Activated T-helper 17 cell treated with anti-CD3 and anti-CD28 coated beads, Interleukin-2, amount 50 U/mL, for 72 hours (primary cell): ENCODE results near the gene FASN. TPM values are rescaled to one million over a fixed set of nuclear protein-coding genes. Genes with fewer than 3 reads are reported as not detected.
"Not testable (repeated sequence)": the region's sequence is repeated elsewhere in the genome, so short reads cannot be mapped to it uniquely, and the experiment has no call there.

ENCODE experiments used
- ATAC-seq: fragments of 150-1000 bp; cut with Tn5 transposase; replicated peaks from 2 replicates; pipeline ENCODE4 v1.10.0; 2021; ENCODE audit warnings: mild to moderate bottlenecking, moderate library complexity
- H3K27ac Mint-ChIP-seq: one replicate; pipeline ENCODE4 v1.8.0; 2022; ENCODE audit warnings: mixed read lengths
- H3K27me3 Mint-ChIP-seq: one replicate; pipeline ENCODE4 v1.8.0; 2022; ENCODE audit warnings: mixed read lengths
- H3K36me3 Mint-ChIP-seq: one replicate; pipeline ENCODE4 v1.8.0; 2022; ENCODE audit warnings: low read depth, mild to moderate bottlenecking, mixed read lengths
- H3K4me1 Mint-ChIP-seq: one replicate; pipeline ENCODE4 v1.8.0; 2022; ENCODE audit warnings: mixed read lengths
- H3K4me3 Mint-ChIP-seq: one replicate; pipeline ENCODE4 v1.8.0; 2022; ENCODE audit warnings: mild to moderate bottlenecking, mixed read lengths
- H3K9me3 Mint-ChIP-seq: one replicate; pipeline ENCODE4 v1.8.0; 2022; ENCODE audit warnings: mixed read lengths
- total RNA-seq, 2 donors: library from RNA; stranded (reverse); gene quantifications; one replicate each; pipeline ENCODE4 v1.2.3, GENCODE V29; 2022

FASN gene
- total RNA-seq = 100 to 1,000 TPM; 109 to 242 TPM

DNA sequence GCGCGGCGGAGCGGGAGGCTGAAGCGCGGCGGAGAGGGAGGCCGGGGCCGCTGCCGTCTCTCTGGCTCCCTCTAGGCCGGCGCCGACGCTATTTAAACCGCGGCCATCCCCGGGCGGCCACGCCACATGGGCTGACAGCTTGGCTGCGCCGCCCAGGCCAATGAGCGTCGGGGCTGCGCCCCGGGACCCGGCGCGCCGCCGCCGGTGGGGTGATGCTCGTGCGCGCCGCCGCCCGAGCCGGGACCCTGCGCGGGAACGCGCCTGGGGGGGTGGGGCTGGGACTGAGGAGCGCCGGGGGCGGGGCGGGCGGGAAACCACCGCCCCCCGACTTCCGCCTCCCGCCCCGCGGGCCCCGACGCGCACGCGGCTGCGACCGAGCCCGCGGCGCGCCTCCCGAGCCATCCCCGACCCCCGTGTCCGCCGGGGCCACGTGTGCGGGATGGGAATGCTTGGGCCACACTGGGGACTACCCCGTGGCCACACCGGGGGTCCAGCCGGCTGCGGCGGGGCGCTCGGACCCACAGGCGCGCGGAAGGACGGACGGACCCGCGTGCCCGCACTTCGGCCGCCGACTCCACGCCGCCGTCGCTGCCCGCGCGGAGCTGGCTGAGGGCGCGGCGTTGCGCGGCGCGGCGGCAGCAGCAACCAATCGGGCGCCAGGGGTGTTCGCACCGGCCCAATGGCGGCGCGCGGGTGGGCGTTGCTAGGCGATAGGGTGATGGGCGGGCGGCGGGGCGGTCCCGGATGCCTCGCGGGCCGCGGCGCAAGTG is at the start of gene FASN:
TSS of gene FASN (minus strand) at position 68 of the 770 bp plus-strand sequence. CDS start 1,791 bp downstream, outside the sequence.
- no peaks in the 10 kb centered on the region for H3K4me1 Mint-ChIP-seq
- peak within 1 kb of the TSS; percentile 76 for H3K4me3 Mint-ChIP-seq
- ATAC-seq = peak; percentile 89
- H3K27ac Mint-ChIP-seq = no peak within 1 kb of the TSS
- no peaks in the 10 kb centered on the region for H3K27me3 Mint-ChIP-seq
- H3K36me3 Mint-ChIP-seq = peaks cover 22% of the 10 kb centered on the region
- H3K9me3 Mint-ChIP-seq = no peaks in the 10 kb centered on the region

DNA sequence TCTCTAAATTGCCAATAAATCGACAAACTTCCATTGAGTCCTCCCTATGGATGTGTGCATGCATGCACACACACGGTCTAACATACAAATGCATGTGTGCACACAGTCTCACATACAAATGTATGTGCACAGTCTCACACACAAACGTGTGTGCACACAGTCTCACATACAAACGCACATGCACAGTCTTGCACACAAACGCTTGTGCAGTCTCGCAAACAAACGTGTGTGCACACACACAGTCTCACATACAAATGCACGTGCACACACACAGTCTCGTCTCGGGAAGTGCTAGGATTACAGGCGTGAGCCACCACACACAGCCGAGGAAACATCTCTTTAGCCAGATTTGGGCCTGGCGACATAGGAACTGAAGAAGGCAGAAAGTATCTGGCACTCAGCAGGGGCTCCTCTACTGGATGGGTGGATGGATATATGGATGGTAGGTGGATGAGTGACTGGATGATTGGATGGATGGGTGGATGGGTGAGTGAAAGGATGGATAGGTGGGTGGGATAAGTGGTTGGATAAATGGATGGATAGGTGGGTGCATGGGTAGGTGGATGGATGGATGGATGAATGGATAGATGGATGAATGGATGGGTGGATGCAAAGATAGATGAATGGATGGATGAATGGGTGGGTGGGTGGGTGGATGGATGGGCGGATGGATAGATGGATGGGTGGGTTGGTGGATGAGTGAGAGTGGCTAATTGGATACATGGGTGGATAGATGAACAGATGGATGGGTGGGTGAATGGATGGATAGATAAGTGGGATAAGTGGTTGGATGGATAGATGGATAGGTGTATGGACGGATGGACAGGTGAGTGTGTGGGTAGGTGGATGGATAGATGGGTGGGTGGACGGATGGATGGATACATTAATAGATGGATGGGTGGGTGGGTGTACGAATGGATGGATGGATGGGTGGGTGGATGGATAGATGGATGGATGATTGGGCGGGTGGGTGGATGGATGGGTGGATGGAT is 48.9 kb upstream of the FASN start:
- Mint-ChIP-seq H3K4me3 (no peak overlapping the region), H3K9me3 (no peaks in the 10 kb centered on the region), H3K27ac (no peak overlapping the region), H3K27me3 (no peaks in the 10 kb centered on the region), H3K4me1 (peaks cover 5% of the 10 kb centered on the region), H3K36me3 (no peaks in the 10 kb centered on the region)
- ATAC-seq = no peak

DNA sequence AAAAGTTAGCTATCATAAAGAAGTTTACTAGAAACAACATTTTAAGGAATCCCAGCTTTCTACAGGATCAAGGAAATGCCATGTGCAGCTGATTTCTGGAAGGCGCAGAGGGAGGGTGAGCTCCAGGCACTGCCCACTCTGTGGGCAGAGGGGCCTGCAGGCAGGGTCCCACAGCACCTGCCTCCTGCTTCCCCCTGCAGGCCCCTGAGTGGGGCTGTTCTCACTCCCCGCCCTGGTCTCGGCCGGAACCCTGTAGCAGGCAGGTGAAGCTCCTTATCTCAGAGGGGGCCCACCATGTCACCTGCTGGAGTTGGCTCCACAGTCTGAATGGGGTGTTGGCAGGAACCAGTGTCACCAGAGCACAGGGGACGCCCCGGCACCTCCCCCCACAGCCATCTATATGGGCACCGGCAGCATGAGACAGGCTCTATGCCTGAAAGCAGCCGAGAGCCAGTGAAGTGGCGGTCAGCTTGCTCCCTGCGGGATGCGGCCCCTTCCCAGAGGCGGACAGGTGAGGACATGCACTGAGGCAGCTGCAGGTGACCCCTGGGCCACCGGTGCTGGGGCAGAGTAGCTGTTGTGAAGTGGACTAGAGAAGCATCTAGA is 47.6 kb upstream of the FASN start:
- Mint-ChIP-seq H3K4me1 (peaks cover 5% of the 10 kb centered on the region), H3K36me3 (no peaks in the 10 kb centered on the region), H3K4me3 (no peak overlapping the region), H3K27ac (no peak overlapping the region), H3K9me3 (no peaks in the 10 kb centered on the region), H3K27me3 (no peaks in the 10 kb centered on the region)
- ATAC-seq = no peak

DNA sequence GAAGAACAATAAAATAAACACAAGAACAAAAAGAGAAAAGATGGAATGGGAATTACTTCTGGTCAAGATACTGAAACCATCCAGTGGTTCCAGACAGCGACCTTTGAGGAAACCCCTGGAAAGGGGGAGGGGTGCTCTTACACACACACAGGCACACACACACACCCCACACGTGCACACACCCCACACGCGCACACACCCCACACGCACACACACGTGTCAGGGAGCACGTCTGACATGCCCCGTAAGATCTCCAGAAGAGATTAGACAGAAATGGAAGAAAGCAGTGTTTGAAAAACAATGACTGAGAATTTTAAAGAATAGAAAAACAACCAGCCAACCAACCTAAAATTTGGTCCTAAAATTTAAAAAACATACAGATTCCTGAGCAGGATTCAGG is 45.3 kb upstream of the FASN start:
- peak overlapping the region; percentile 60 for H3K27ac Mint-ChIP-seq

DNA sequence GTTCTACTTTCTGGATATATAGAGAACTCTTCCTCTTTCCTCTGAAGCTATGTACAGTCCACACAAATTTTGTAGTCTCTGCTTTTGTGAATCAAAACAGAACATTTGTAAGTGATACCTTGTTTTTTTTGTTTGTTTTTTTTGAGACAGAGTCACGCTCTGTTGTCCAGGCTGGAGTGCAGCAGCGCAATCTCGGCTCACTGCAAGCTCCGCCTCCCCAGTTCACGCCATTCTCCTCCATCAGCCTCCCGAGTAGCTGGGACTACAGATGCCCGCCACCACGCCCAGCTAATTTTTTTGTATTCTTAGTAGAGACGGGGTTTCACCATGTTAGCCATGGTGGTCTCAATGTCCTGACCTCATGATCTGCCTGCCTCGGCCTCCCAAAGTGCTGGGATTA is 41.9 kb upstream of the FASN start:
- H3K4me3 Mint-ChIP-seq, ATAC-seq, H3K4me1 Mint-ChIP-seq, H3K36me3 Mint-ChIP-seq, H3K27ac Mint-ChIP-seq, H3K9me3 Mint-ChIP-seq, H3K27me3 Mint-ChIP-seq: not testable (repeated sequence)

More for the DNA sequence above, 45.3 kb upstream of the FASN start:
- peaks cover 5% of the 10 kb centered on the region for H3K4me1 Mint-ChIP-seq
- no peak for ATAC-seq
- H3K9me3 Mint-ChIP-seq = no peaks in the 10 kb centered on the region
- H3K27me3 Mint-ChIP-seq = no peaks in the 10 kb centered on the region
- H3K4me3 Mint-ChIP-seq = no peak overlapping the region
- H3K36me3 Mint-ChIP-seq = no peaks in the 10 kb centered on the region

DNA sequence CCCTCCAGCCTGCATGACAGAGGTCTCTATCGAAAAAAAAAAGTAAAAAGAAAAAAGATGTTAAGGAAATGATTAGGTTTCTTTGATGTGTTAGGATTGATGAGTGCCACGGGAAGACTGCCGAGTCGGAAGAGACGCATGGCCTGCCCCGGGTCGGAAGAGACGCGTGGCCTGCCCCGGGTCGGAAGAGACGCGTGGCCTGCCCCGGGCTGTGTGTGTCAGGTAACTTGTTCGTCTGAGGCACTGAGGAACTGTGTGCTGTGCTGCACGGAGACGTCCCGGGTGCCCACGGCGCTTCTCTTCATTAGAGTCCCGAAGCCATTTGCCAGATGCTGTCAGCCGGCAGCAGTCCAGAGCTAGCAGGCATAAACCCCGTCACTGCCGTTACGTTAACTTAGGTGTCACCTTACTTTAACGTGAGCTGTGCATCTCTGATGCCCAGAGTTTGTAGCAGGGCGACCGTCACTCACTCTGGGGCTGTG is 40.5 kb upstream of the FASN start:
- Mint-ChIP-seq H3K36me3 (no peaks in the 10 kb centered on the region), H3K9me3 (no peaks in the 10 kb centered on the region), H3K27ac (no peak overlapping the region), H3K4me1 (peaks cover 5% of the 10 kb centered on the region), H3K4me3 (no peak overlapping the region), H3K27me3 (no peaks in the 10 kb centered on the region)
- no peak for ATAC-seq

DNA sequence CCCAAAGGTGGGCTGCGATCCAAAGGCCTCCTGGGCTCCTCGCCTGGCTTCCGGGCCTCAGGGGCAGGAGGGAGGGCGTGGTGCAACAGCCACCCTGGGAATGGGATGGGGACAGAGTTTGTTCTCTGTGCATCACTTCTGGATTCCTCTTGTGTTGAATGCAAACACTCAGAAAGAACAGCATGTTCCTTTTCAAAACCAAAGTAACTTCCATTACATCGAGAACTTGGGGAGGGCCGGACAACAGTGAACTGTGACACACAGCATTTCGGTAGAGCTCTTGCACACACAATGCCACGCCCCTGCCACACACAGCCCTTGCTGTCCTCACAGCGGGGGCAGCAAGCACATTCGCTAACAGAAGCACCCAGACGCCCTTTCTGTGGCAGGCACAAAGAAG is 36.1 kb upstream of the FASN start:
- ATAC-seq = no peak
- no peaks in the 10 kb centered on the region for H3K36me3 Mint-ChIP-seq
- no peaks in the 10 kb centered on the region for H3K9me3 Mint-ChIP-seq
- H3K27ac Mint-ChIP-seq = peak overlapping the region; percentile 28
- H3K27me3 Mint-ChIP-seq = no peaks in the 10 kb centered on the region
- peaks cover 4% of the 10 kb centered on the region for H3K4me1 Mint-ChIP-seq
- no peak overlapping the region for H3K4me3 Mint-ChIP-seq

DNA sequence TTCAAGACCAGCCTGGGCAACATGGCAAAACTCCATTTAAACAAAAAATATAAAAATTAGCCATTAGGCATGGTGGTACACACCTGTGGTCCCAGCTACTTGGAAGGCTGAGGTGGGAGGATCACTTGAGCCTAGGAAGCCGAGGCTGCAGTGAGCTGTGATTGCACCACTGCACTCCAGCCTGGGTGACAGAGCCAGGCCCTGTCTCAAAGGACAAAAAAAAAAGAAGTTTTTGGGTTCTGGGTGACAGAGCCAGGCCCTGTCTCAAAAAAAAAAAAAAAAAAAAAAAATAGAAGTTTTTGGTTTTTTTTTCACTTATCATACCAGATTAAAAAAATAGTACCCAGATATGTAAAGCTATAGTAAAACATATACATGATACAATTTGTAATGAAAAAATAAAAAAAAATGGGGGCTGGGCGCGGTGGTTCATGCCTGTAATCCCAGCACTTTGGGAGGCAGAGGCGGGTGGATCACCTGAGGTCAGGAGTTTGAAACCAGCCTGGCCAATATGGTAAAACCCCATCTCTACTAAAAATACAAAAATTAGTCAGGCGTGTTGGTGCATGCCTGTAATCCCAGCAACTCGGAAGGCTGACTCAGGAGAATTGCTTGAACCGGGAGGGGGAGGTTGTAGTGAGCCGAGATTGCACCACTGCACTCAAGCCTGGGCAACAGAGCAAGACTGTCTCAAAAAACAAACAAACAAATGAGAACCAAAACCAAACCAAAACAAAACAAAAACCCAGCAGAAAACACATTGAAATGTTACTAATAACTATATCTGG is 35.3 kb upstream of the FASN start:
- not testable (repeated sequence) for H3K4me3 Mint-ChIP-seq, H3K36me3 Mint-ChIP-seq, H3K27ac Mint-ChIP-seq, H3K4me1 Mint-ChIP-seq, H3K9me3 Mint-ChIP-seq, H3K27me3 Mint-ChIP-seq
- peak; percentile 12 for ATAC-seq

DNA sequence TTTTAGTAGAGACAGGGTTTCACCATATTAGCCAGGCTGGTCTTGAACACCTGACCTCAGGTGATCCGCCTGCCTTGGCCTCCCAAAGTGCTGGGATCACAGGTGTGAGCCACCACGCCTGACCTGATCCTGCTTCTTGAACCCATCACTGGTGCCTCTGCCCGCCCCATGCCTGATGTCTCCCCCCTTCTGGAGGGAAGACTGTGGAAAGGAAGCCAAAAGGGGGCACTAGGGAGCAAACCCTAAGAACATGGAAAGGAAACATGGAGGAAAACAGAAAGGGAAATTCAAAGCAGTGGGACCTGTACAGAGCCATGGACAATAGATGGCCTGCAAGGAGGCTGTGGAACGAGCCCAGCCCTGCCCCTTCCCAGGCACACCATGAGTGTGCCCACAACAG is 31.1 kb upstream of the FASN start:
- Mint-ChIP-seq H3K36me3 (no peaks in the 10 kb centered on the region), H3K27ac (peak overlapping the region; percentile 50), H3K4me3 (no peak overlapping the region), H3K9me3 (no peaks in the 10 kb centered on the region), H3K27me3 (no peaks in the 10 kb centered on the region), H3K4me1 (peaks cover 23% of the 10 kb centered on the region)
- no peak for ATAC-seq

DNA sequence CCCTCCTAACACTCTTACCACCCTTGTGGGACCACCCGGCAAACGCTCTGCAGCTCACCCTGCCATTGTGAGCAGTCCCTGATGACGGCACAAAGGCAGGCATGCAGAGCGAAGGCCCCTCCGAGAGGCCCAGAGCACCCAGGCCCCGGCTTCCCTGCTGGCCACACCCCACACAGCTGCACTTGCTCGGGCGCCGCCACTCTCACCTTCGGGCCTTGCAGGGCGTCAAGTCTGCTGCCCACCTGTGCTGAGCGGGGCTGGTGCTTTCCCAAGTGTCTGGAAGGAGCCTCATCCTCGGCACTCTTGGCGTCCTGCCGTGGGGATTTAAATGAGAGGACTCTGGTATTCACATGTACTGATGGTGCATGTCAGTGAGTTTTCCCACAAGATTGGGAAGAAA is 30.3 kb upstream of the FASN start:
- no peak overlapping the region for H3K4me3 Mint-ChIP-seq
- H3K36me3 Mint-ChIP-seq = no peaks in the 10 kb centered on the region
- ATAC-seq = no peak
- H3K4me1 Mint-ChIP-seq = peaks cover 23% of the 10 kb centered on the region
- no peak overlapping the region for H3K27ac Mint-ChIP-seq
- no peaks in the 10 kb centered on the region for H3K9me3 Mint-ChIP-seq
- H3K27me3 Mint-ChIP-seq = no peaks in the 10 kb centered on the region

DNA sequence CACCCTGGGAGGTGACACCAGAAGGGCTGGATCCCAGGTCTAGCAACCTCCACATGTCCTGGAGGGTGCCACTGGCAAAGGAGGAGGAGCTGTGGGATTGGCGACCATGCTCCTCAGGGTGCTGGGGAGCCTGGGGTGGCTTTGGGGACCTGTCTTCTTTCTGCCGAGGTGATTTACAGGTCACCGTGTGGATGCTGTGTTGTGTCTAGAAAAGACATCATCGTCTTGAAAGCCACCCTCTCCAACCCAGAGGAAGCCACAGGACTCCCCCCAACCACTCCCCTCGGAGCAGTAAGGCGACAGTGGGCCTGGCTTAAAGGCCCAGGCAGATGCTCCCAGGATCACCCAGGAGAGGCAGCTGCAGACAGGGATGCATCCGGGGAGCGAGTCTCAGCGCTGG is 29.7 kb upstream of the FASN start:
- Mint-ChIP-seq H3K36me3 (no peaks in the 10 kb centered on the region), H3K4me1 (peaks cover 23% of the 10 kb centered on the region), H3K27me3 (no peaks in the 10 kb centered on the region), H3K9me3 (no peaks in the 10 kb centered on the region), H3K27ac (no peak overlapping the region), H3K4me3 (peak overlapping the region; percentile 88)
- no peak for ATAC-seq

DNA sequence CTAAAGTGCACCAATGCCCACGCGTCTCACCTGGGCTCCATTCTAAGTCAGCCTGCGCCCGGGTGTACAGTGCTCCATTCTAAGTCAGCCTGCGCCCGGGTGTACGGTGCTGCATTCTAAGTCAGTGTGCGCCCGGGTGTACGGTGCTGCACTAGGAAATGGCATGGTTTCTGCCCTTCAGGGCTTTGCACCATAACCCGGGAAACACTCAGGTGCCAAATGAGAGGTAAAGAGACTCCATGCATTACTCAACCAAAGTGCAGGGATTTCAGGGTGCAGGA is 29.2 kb upstream of the FASN start:
- H3K27me3 Mint-ChIP-seq = no peaks in the 10 kb centered on the region
- peaks cover 23% of the 10 kb centered on the region for H3K4me1 Mint-ChIP-seq
- peak overlapping the region; percentile 86 for H3K27ac Mint-ChIP-seq
- peak; percentile 25 for ATAC-seq
- H3K36me3 Mint-ChIP-seq = no peaks in the 10 kb centered on the region
- H3K4me3 Mint-ChIP-seq = peak overlapping the region; percentile 88
- no peaks in the 10 kb centered on the region for H3K9me3 Mint-ChIP-seq

DNA sequence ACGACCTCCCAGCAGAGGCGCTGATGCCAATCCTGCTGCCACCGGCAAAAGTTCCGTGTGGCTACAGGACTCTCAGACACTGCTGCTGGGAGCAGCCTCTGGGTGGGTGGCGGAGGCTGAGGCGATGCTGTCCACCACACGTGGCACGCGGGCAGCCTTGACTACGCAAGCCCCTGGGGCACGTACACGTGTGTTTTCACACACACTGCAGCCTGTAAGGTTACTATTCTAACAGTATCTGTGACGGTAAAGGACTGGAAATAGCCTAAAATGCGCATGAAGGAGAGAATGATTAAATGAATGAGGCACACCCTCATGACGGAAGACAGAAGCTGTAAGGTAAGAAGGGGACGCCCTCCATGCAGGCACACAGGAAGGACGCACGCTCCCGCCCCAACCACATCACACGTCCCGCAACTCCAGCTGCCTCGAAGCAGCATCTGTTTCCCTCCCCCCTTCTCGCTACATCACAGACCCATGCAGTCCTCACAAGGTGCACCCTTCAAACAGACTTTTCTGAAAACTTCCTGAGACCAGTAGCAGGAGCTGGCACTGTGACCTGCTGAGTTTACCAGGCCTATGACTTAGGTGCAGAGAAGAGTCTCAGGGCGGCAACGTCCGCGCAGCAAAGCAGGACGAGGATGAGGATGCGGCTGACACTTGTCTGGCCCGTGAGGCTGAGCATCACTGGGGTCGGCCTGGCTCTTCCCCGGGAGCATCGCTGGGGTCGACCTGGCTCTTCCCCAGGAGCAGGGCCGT is 28.7 kb upstream of the FASN start:
- ATAC-seq = peak; percentile 92

More for the DNA sequence above, 28.7 kb upstream of the FASN start:
- no peaks in the 10 kb centered on the region for H3K9me3 Mint-ChIP-seq
- no peaks in the 10 kb centered on the region for H3K27me3 Mint-ChIP-seq
- peak overlapping the region; percentile 86 for H3K27ac Mint-ChIP-seq
- peaks cover 23% of the 10 kb centered on the region for H3K4me1 Mint-ChIP-seq
- peak overlapping the region; percentile 88 for H3K4me3 Mint-ChIP-seq
- no peaks in the 10 kb centered on the region for H3K36me3 Mint-ChIP-seq
